ENCODE data around the gene KRT81.

DNA sequence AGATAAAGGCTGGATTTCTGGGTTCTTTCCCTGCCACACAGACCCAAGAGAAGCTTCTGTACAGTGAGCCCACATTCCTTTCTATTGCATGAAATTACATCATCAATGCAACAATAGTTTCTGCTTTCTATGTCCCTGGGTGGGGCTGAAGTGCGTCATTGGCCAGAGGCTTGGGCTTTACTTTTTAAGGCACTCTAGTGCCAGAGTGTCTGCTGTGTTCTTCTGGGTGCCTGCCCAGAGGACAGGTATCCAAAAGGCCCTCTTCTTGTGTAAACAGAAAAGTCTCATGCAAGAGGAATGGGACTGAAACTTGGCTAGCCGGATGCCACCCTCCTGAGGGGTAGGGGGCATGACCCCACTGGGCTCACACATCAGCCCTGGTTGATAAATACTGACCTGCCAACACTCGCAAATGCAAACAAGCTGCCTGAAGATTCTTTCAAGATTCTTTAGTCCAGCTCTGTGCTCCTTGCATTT lies 11.0 kb downstream of the KRT81 start:
- TF ChIP-seq, protein P1, sequence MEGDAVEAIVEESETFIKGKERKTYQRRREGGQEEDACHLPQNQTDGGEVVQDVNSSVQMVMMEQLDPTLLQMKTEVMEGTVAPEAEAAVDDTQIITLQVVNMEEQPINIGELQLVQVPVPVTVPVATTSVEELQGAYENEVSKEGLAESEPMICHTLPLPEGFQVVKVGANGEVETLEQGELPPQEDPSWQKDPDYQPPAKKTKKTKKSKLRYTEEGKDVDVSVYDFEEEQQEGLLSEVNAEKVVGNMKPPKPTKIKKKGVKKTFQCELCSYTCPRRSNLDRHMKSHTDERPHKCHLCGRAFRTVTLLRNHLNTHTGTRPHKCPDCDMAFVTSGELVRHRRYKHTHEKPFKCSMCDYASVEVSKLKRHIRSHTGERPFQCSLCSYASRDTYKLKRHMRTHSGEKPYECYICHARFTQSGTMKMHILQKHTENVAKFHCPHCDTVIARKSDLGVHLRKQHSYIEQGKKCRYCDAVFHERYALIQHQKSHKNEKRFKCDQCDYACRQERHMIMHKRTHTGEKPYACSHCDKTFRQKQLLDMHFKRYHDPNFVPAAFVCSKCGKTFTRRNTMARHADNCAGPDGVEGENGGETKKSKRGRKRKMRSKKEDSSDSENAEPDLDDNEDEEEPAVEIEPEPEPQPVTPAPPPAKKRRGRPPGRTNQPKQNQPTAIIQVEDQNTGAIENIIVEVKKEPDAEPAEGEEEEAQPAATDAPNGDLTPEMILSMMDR (IDR thresholded peaks at IDR 0.05), result no peak
- peak; percentile 93 for TF ChIP-seq POLR2AphosphoS5 (IDR thresholded peaks at IDR 0.05)

Measured in prostate gland (tissue), 2 donors.